ENCODE results near the gene SYT3.

SYT3 gene

DNA sequence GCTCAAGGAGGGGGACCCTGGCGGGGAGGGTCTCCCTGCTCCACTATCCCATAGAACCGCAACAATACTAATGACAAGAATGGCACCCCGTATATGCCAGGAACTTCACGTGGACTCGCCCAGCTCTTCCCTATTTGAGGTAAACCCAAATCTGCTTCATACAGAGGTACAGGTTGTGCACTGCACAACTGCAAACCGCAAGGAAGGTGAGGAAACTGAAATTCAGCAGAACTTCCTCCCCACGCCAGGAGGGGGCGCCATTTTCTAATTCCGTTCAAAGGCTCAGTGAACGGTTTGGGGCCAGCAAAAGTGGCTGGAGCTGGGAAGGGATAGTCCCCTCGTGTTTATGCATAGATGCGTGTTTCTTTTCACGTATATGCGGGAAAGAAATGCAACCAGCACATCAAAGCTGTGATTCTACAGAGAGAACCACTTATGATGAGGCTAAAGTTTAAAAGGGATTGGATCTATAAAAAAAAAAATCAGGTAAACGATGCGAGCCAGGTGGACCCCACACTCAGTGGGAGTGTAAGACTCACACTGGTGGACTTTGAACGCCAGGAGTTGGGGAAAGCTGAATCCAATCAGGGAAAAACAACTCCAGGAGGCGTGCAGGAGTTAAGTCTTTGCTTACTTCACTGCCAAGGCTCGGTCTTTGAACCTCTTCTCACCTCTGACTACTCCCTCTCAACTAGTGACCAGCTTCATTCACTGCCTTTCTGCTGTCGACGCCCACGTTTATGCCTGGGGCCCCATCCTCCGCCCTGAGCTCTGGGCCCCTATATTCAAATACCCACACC lies 29.8 kb upstream of the SYT3 start:
- DNase-seq = peak in 1 of 3 donors; percentile 5
- no peaks in the 10 kb centered on the region for H3K9me3 ChIP-seq (ENCODE audit: control insufficient read depth, low read length)
- H3K27ac ChIP-seq (ENCODE audit: insufficient read depth, low read length, poor library complexity, severe bottlenecking) = no peak overlapping the region
- no peak overlapping the region for H3K4me3 ChIP-seq (ENCODE audit: insufficient read depth, low read depth, low read length, poor library complexity, severe bottlenecking)
- H3K4me1 ChIP-seq (ENCODE audit: control insufficient read depth, insufficient read depth, low read length, poor library complexity, severe bottlenecking) = peaks cover 10% of the 10 kb centered on the region
- peaks cover 21% of the 10 kb centered on the region for H3K27me3 ChIP-seq (replicated peaks; ENCODE audit: control insufficient read depth, insufficient read depth, low read length, poor library complexity, severe bottlenecking)
- no peaks in the 10 kb centered on the region for H3K36me3 ChIP-seq (ENCODE audit: control insufficient read depth, insufficient read depth, low read length)

DNA sequence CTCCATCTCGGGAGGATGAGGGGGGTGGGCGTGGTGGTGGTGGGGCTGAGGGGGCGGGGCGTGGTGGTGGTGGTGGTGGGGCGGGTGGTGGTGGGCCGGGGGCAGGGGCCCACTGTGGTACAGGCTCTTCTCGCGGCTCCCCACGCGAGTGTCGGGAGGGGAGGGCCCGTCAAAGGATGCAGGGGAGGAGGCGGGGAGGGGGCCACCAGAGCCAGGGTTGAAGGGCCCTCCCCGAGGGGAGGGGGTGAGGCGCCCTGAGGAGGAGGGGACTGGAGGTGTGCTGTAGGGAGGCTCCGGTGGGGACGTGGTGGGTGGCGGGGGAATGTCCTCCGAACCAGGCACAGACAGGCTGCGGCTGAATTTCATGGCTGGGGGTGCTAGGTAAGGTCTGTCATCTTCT lies 29.2 kb upstream of the SYT3 start:
- peaks cover 10% of the 10 kb centered on the region for H3K4me1 ChIP-seq (ENCODE audit: control insufficient read depth, insufficient read depth, low read length, poor library complexity, severe bottlenecking)
- no peaks in the 10 kb centered on the region for H3K36me3 ChIP-seq (ENCODE audit: control insufficient read depth, insufficient read depth, low read length)
- no peak overlapping the region for H3K4me3 ChIP-seq (ENCODE audit: insufficient read depth, low read depth, low read length, poor library complexity, severe bottlenecking)
- DNase-seq = no peak
- H3K27ac ChIP-seq (ENCODE audit: insufficient read depth, low read length, poor library complexity, severe bottlenecking) = no peak overlapping the region
- no peaks in the 10 kb centered on the region for H3K9me3 ChIP-seq (ENCODE audit: control insufficient read depth, low read length)
- H3K27me3 ChIP-seq (replicated peaks; ENCODE audit: control insufficient read depth, insufficient read depth, low read length, poor library complexity, severe bottlenecking) = peaks cover 21% of the 10 kb centered on the region

DNA sequence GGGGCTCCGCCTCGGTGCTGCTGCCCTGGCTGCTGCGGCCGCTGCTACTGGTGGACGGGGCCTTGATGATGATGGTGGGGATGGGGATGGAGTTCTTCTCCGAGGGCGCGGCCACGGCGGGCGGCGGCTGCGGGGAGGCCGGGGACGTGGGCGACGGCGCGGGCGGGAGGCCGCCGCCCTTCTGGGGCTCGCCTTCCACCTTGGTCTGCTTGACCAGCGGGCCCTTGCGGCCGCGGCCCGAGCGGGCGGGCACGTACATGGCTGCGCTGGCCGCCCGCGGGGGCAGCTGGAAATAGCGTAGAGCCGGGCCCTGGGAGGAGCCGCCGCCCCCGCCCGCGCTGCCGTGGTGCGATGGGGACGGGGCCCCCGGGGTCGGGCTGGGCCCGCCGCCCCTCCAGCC lies 28.7 kb upstream of the SYT3 start:
- no peaks in the 10 kb centered on the region for H3K9me3 ChIP-seq (ENCODE audit: control insufficient read depth, low read length)
- peaks cover 21% of the 10 kb centered on the region for H3K27me3 ChIP-seq (replicated peaks; ENCODE audit: control insufficient read depth, insufficient read depth, low read length, poor library complexity, severe bottlenecking)
- H3K36me3 ChIP-seq (ENCODE audit: control insufficient read depth, insufficient read depth, low read length) = no peaks in the 10 kb centered on the region
- no peak for DNase-seq
- H3K4me1 ChIP-seq (ENCODE audit: control insufficient read depth, insufficient read depth, low read length, poor library complexity, severe bottlenecking) = peaks cover 10% of the 10 kb centered on the region
- no peak overlapping the region for H3K27ac ChIP-seq (ENCODE audit: insufficient read depth, low read length, poor library complexity, severe bottlenecking)
- H3K4me3 ChIP-seq (ENCODE audit: insufficient read depth, low read depth, low read length, poor library complexity, severe bottlenecking) = no peak overlapping the region

DNA sequence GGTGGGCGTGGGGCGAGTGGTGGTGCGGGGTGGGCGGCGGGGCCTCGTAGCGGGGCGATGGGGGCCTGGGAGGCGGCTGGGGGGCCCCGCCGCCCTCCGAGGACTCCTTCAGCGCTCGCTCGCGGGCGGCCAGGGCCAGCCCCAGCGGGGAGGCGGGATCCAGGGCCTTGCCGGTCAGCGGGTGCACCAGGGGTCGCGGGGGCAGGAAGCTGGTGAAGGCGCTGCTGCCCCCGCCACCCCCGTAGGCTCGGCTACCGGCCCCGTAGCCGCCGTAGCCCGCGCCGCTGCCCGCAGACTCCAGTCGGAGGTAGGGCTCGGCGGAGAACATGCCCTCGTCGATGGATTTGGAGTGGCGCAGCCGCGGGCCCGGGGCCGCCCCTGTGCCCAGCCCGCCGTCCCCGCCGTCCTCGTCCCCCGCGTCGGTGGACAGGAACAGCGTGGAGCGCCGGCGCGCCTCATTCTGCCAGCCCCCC lies 28.1 kb upstream of the SYT3 start:
- peaks cover 21% of the 10 kb centered on the region for H3K27me3 ChIP-seq (replicated peaks; ENCODE audit: control insufficient read depth, insufficient read depth, low read length, poor library complexity, severe bottlenecking)
- peaks cover 10% of the 10 kb centered on the region for H3K4me1 ChIP-seq (ENCODE audit: control insufficient read depth, insufficient read depth, low read length, poor library complexity, severe bottlenecking)
- no peak for DNase-seq

DNA sequence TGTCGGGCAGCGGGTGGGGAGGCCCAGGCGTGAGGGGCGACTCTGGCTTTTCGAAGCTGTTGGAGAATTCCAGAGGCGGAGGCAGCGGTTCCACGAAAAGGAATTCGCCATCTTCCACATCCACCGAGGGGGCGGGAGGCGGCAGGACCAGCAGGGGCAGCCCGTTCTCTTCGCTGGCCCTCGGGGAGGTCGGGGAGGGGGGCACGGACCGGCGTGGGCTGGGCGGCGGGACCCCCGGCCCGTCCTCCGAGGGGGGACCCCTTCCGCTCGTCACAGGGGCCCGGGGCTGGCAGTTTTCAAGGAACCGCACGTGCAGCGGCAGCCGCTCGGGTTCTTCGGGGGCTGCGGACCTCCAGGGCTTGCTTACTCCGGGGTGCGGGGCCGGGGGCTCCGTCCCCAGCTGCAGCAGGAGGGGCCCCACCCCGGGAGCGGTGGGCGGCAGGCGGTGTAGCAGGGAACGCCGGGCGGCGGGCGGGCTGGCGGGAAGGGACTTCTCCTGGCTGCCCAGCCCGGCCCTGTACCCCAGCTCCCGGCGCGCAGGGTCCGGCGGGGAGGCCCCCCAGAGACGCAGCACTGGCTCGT lies 27.6 kb upstream of the SYT3 start:
- peaks cover 21% of the 10 kb centered on the region for H3K27me3 ChIP-seq (replicated peaks; ENCODE audit: control insufficient read depth, insufficient read depth, low read length, poor library complexity, severe bottlenecking)

More for the DNA sequence above, 28.1 kb upstream of the SYT3 start:
- H3K36me3 ChIP-seq (ENCODE audit: control insufficient read depth, insufficient read depth, low read length) = no peaks in the 10 kb centered on the region
- no peak overlapping the region for H3K4me3 ChIP-seq (ENCODE audit: insufficient read depth, low read depth, low read length, poor library complexity, severe bottlenecking)
- no peaks in the 10 kb centered on the region for H3K9me3 ChIP-seq (ENCODE audit: control insufficient read depth, low read length)
- H3K27ac ChIP-seq (ENCODE audit: insufficient read depth, low read length, poor library complexity, severe bottlenecking) = no peak overlapping the region

DNA sequence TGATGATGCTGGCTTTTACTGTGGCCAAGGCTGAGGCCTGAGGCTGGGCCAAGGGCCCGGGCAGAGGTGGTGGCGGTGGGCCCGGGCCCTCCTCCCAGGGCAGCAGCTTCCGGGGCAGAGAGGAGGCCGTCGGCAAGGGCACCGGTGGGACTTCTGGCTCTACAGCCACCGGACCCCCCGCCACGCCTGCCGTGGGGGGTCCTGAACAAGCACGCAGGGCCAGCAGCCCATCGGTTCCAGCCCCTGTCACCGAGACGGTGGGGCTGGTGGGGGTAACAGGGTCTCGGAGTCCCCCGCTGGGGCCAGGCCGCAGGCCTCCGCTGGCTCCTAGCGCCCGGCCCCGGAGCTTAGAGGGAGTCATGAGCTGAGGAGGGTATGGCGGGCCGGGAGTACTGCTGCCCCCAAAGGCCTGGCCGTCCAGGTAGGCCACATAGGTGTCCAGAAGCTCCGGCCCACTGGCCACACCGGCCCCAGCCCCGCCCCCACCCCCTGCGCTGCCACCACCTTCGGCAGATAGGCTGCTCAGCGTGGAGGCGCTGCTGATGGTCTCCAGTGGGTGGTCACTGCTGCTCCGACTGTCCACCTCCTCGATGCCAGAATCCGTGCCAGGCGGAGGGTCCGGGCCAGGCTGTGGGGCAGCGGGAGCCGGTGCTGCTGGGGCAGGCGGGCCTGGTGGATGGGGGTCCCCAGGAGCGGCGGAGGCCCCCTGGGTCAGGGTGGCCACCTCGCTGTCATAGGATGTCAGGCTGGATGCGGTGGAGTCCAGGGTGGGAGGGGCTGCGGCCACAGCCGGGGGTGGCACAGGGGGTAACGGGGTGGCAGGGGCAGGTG lies 26.9 kb upstream of the SYT3 start:
- Histone ChIP-seq H3K27me3 (replicated peaks; ENCODE audit: control insufficient read depth, insufficient read depth, low read length, poor library complexity, severe bottlenecking) (peaks cover 21% of the 10 kb centered on the region), H3K36me3 (ENCODE audit: control insufficient read depth, insufficient read depth, low read length) (no peaks in the 10 kb centered on the region), H3K27ac (ENCODE audit: insufficient read depth, low read length, poor library complexity, severe bottlenecking) (no peak overlapping the region), H3K9me3 (ENCODE audit: control insufficient read depth, low read length) (no peaks in the 10 kb centered on the region), H3K4me3 (ENCODE audit: insufficient read depth, low read depth, low read length, poor library complexity, severe bottlenecking) (no peak overlapping the region), H3K4me1 (ENCODE audit: control insufficient read depth, insufficient read depth, low read length, poor library complexity, severe bottlenecking) (peaks cover 10% of the 10 kb centered on the region)
- no peak for DNase-seq

More for the DNA sequence above, 27.6 kb upstream of the SYT3 start:
- H3K36me3 ChIP-seq (ENCODE audit: control insufficient read depth, insufficient read depth, low read length) = no peaks in the 10 kb centered on the region
- H3K9me3 ChIP-seq (ENCODE audit: control insufficient read depth, low read length) = no peaks in the 10 kb centered on the region
- no peak overlapping the region for H3K4me3 ChIP-seq (ENCODE audit: insufficient read depth, low read depth, low read length, poor library complexity, severe bottlenecking)
- no peak overlapping the region for H3K27ac ChIP-seq (ENCODE audit: insufficient read depth, low read length, poor library complexity, severe bottlenecking)
- peaks cover 10% of the 10 kb centered on the region for H3K4me1 ChIP-seq (ENCODE audit: control insufficient read depth, insufficient read depth, low read length, poor library complexity, severe bottlenecking)
- DNase-seq = no peak

DNA sequence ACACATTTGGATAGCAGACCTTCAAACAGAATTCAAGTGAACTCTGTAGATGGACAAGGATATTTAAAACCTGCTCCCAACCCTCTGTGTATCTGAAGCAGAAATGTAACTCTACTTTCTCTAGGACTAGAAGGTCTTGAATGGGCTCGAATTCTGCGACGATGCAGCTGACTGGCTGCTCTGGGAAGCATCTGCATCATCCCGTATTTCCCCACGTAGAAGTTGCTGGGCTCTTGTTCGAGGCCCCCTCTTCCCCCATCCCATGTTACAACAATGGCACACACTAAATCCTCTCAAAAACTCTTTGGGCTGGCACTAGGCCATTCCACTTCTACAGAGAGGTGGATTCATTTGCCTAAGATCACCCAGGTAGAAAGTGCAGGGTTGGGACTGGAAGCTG lies 24.5 kb upstream of the SYT3 start:
- H3K9me3 ChIP-seq (ENCODE audit: control insufficient read depth, low read length) = no peaks in the 10 kb centered on the region
- no peaks in the 10 kb centered on the region for H3K36me3 ChIP-seq (ENCODE audit: control insufficient read depth, insufficient read depth, low read length)
- no peak for DNase-seq
- H3K4me1 ChIP-seq (ENCODE audit: control insufficient read depth, insufficient read depth, low read length, poor library complexity, severe bottlenecking) = peaks cover 10% of the 10 kb centered on the region
- no peak overlapping the region for H3K27ac ChIP-seq (ENCODE audit: insufficient read depth, low read length, poor library complexity, severe bottlenecking)
- H3K4me3 ChIP-seq (ENCODE audit: insufficient read depth, low read depth, low read length, poor library complexity, severe bottlenecking) = no peak overlapping the region
- peaks cover 20% of the 10 kb centered on the region for H3K27me3 ChIP-seq (replicated peaks; ENCODE audit: control insufficient read depth, insufficient read depth, low read length, poor library complexity, severe bottlenecking)

DNA sequence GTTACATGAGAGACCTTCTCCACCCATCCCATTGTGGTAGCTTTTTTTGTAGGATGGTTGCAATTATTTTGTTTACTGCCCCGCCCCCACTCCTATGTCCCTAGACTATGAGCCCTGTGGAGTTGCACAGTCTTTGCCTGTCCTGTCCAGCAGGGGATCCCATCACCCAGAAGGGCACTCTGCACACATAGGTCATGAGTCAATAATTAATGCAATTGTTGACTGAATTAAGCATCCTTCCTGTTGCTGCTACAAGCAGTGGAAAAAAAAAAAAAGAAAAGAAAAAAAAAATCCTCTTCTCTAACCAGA lies 23.8 kb upstream of the SYT3 start:
- Histone ChIP-seq H3K27me3 (replicated peaks; ENCODE audit: control insufficient read depth, insufficient read depth, low read length, poor library complexity, severe bottlenecking) (peaks cover 28% of the 10 kb centered on the region), H3K36me3 (ENCODE audit: control insufficient read depth, insufficient read depth, low read length) (no peaks in the 10 kb centered on the region), H3K9me3 (ENCODE audit: control insufficient read depth, low read length) (no peaks in the 10 kb centered on the region), H3K27ac (ENCODE audit: insufficient read depth, low read length, poor library complexity, severe bottlenecking) (no peak overlapping the region), H3K4me3 (ENCODE audit: insufficient read depth, low read depth, low read length, poor library complexity, severe bottlenecking) (no peak overlapping the region), H3K4me1 (ENCODE audit: control insufficient read depth, insufficient read depth, low read length, poor library complexity, severe bottlenecking) (peaks cover 17% of the 10 kb centered on the region)
- no peak for DNase-seq

DNA sequence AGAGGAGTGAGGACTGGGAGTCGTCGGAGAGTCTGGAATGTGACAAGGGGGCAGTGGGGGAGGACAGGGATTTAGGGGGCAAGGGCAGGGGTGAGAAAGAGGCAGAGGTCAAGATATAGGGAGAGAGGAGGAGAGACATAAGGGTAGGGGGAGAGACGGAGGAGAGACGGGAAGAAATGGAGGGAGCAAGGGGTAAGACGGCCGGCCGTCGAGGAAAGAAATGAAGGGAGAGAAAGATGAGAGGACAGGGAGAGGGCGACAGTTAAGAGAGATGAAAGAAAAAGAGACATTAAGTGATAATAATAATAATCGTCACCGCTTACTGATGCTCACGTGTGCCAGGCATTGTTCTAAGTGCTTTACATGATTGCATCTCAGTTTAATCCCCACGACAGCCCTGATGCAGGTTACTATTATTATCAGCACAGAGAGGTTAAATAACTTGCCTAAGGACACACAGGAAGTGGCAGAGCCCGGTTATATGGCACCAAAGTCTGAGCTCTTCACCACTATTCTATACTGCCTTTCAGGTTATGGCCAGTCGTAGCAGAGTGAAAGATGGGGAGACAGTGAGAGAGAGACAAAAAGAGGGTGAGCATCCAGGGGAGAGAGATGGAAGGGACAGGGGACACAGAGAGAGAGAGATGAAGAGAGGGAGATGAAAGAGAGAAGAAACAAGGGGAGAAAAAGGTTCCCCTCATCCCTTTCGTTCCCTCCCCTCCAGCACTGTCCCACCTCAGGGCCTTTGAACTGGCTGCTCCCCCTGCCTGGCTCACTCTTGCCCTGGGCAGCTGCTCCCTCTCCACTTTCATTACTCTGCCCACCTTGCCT lies 23.2 kb upstream of the SYT3 start:
- no peak overlapping the region for H3K4me3 ChIP-seq (ENCODE audit: insufficient read depth, low read depth, low read length, poor library complexity, severe bottlenecking)
- H3K27ac ChIP-seq (ENCODE audit: insufficient read depth, low read length, poor library complexity, severe bottlenecking) = no peak overlapping the region
- DNase-seq = no peak
- no peaks in the 10 kb centered on the region for H3K9me3 ChIP-seq (ENCODE audit: control insufficient read depth, low read length)
- H3K27me3 ChIP-seq (replicated peaks; ENCODE audit: control insufficient read depth, insufficient read depth, low read length, poor library complexity, severe bottlenecking) = peaks cover 34% of the 10 kb centered on the region
- peaks cover 22% of the 10 kb centered on the region for H3K4me1 ChIP-seq (ENCODE audit: control insufficient read depth, insufficient read depth, low read length, poor library complexity, severe bottlenecking)
- no peaks in the 10 kb centered on the region for H3K36me3 ChIP-seq (ENCODE audit: control insufficient read depth, insufficient read depth, low read length)

Data from effector memory CD4-positive, alpha-beta T cell (primary cell).